Measurements from ENCODE around the gene LMAN2L. TPM values are rescaled to one million over a fixed set of nuclear protein-coding genes. Genes with fewer than 3 reads are reported as not detected.

LMAN2L gene
- total RNA-seq, 4 donors from 2014 or later: 10.2 to 21.2 (median 16.8) TPM

GRCh38 chr2:96783388-96783787 lies 43.5 kb upstream of the LMAN2L start:
- Histone ChIP-seq H3K36me3 (peaks cover 0 to 13% (median 0%) of the 10 kb centered on the region in 3 donors), H3K4me3 (no peak overlapping the region), H3K27ac (no peak overlapping the region), H3K4me1 (peaks cover 0 to 26% (median 4%) of the 10 kb centered on the region in 4 donors), H3K27me3 (no peaks in the 10 kb centered on the region), H3K9me3 (no peaks in the 10 kb centered on the region)
- WGBS, 2 donors: 66 to 68% methylated on average over 4 of the region's 4 CpGs
- no peak for DNase-seq (ENCODE audit: low spot score in 2 of 2)
- TF ChIP-seq POLR2A (IDR thresholded peaks at IDR 0.05) (no peak), EP300 (IDR thresholded peaks at IDR 0.05) (no peak)

GRCh38 chr2:96775160-96775559 lies 35.3 kb upstream of the LMAN2L start:
- no peak for DNase-seq (ENCODE audit: low spot score in 2 of 2)
- H3K27ac ChIP-seq: no peak overlapping the region
- no peaks in the 10 kb centered on the region for H3K27me3 ChIP-seq
- 0 to 26% methylated on average over 1 of the region's 1 CpG for WGBS, 2 donors
- peaks cover 0 to 30% (median 6%) of the 10 kb centered on the region in 4 donors for H3K4me1 ChIP-seq
- no peaks in the 10 kb centered on the region for H3K9me3 ChIP-seq
- H3K4me3 ChIP-seq: no peak overlapping the region
- TF ChIP-seq CTCF (IDR thresholded peaks at IDR 0.05) (no peak), POLR2A (IDR thresholded peaks at IDR 0.05) (no peak), EP300 (IDR thresholded peaks at IDR 0.05) (no peak)
- H3K36me3 ChIP-seq: peaks cover 0 to 24% (median 0%) of the 10 kb centered on the region in 3 donors

GRCh38 chr2:96773922-96774321 lies 34.1 kb upstream of the LMAN2L start:
- peaks cover 0 to 33% (median 6%) of the 10 kb centered on the region in 4 donors for H3K4me1 ChIP-seq
- DNase-seq (ENCODE audit: low spot score in 2 of 2): no peak
- H3K27me3 ChIP-seq: no peaks in the 10 kb centered on the region
- peak overlapping the region in 2 of 4 donors; percentile 14 to 30 for H3K4me3 ChIP-seq
- TF ChIP-seq EP300 (IDR thresholded peaks at IDR 0.05) (no peak), POLR2A (IDR thresholded peaks at IDR 0.05) (no peak), CTCF (IDR thresholded peaks at IDR 0.05) (no peak)
- peaks cover 0 to 20% (median 0%) of the 10 kb centered on the region in 3 donors for H3K36me3 ChIP-seq
- no peak overlapping the region for H3K27ac ChIP-seq
- no peaks in the 10 kb centered on the region for H3K9me3 ChIP-seq
- 80 to 86% methylated on average over 7 of the region's 7 CpGs for WGBS, 2 donors

GRCh38 chr2:96772903-96773671 lies 33.2 kb upstream of the LMAN2L start:
- H3K4me3 ChIP-seq: no peak overlapping the region
- no peak for DNase-seq (ENCODE audit: low spot score in 2 of 2)

More at GRCh38 chr2:96772903-96773671, 33.2 kb upstream of the LMAN2L start:
- Histone ChIP-seq H3K27me3 (no peaks in the 10 kb centered on the region), H3K36me3 (peaks cover 0 to 20% (median 0%) of the 10 kb centered on the region in 3 donors), H3K9me3 (no peaks in the 10 kb centered on the region), H3K27ac (no peak overlapping the region), H3K4me1 (peaks cover 0 to 33% (median 6%) of the 10 kb centered on the region in 4 donors)
- WGBS, 2 donors: 90 to 94% methylated on average over 12 of the region's 12 CpGs
- no peak for TF ChIP-seq CTCF (IDR thresholded peaks at IDR 0.05)
- no peak for TF ChIP-seq POLR2A (IDR thresholded peaks at IDR 0.05)
- TF ChIP-seq EP300 (IDR thresholded peaks at IDR 0.05): no peak
